Gastrocnemius medialis (tissue), 4 donors: Measurements from ENCODE around the gene KLKB1.

Experiments
- POLR2A ChIP-seq, 2 donors: fragments of 450-650 bp; IDR thresholded peaks; one replicate each; pipeline ENCODE4 v1.6.1; 2017; ENCODE audit warnings: antibody characterized with exemption in 2 of 2, mild to moderate bottlenecking in 2 of 2, moderate library complexity in 2 of 2
- TF ChIP-seq, protein P1 (sequence below), 5 experiments: fragments of 450-650 bp in 3 of 5; fragments of 200-600 bp in 2 of 5; sonication (generic) in 2 of 5; IDR thresholded peaks in 4 of 5; conservative IDR thresholded peaks in 1 of 5; 1 replicate in 4 of 5; 2 replicates in 1 of 5; pipeline ENCODE4 v1.5.1; 2016 to 2019; ENCODE audit warnings: antibody characterized with exemption in 5 of 5, mild to moderate bottlenecking in 3 of 5, moderate library complexity in 3 of 5

GRCh38 chr4:186190581-186191199 is 36.6 kb upstream of the KLKB1 start:
- TF ChIP-seq, protein P1, sequence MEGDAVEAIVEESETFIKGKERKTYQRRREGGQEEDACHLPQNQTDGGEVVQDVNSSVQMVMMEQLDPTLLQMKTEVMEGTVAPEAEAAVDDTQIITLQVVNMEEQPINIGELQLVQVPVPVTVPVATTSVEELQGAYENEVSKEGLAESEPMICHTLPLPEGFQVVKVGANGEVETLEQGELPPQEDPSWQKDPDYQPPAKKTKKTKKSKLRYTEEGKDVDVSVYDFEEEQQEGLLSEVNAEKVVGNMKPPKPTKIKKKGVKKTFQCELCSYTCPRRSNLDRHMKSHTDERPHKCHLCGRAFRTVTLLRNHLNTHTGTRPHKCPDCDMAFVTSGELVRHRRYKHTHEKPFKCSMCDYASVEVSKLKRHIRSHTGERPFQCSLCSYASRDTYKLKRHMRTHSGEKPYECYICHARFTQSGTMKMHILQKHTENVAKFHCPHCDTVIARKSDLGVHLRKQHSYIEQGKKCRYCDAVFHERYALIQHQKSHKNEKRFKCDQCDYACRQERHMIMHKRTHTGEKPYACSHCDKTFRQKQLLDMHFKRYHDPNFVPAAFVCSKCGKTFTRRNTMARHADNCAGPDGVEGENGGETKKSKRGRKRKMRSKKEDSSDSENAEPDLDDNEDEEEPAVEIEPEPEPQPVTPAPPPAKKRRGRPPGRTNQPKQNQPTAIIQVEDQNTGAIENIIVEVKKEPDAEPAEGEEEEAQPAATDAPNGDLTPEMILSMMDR (IDR thresholded peaks at IDR 0.05 in 4 of 5, conservative IDR thresholded peaks at IDR 0.05 in 1 of 5): peak in 1 of 5 experiments; percentile 12
- TF ChIP-seq POLR2A (IDR thresholded peaks at IDR 0.05): no peak
